GM23338 (cell line): ENCODE data around the gene CHST13. TPM values are rescaled to one million over a fixed set of nuclear protein-coding genes. Genes with fewer than 3 reads are reported as not detected.

Experiments used
- ATAC-seq: fragments of 200-7000 bp; cut with Tn5 transposase; 3 replicates; pipeline ENCODE4 v1.9.1; 2020
- DNase-seq: peaks from one replicate; pipeline ENCODE4 v3.0.0-alpha.2; 2015; ENCODE audit warnings: low spot score
- H2AFZ ChIP-seq: fragments of 200-600 bp; sonication (generic); 2 replicates; pipeline ENCODE4 v1.8.0; 2016; ENCODE audit warnings: antibody characterized with exemption, mild to moderate bottlenecking, moderate library complexity
- H3F3A ChIP-seq: fragments of 200-600 bp; sonication (generic); replicated peaks from 2 replicates; pipeline ENCODE4 v1.8.0; 2017; ENCODE audit warnings: antibody characterized with exemption, mixed run types, low read depth
- H3K27ac ChIP-seq: fragments of 200-600 bp; sonication (generic); 2 replicates; pipeline ENCODE4 v1.6.1; 2016; ENCODE audit warnings: low read depth
- H3K27me3 ChIP-seq: fragments of 200-600 bp; sonication (generic); 2 replicates; pipeline ENCODE4 v1.8.0; 2016; ENCODE audit warnings: mild to moderate bottlenecking, mixed run types, moderate library complexity; ENCODE audit not compliant: insufficient read depth
- H3K36me3 ChIP-seq: fragments of 200-600 bp; sonication (generic); 2 replicates; pipeline ENCODE4 v1.8.0; 2016; ENCODE audit warnings: mild to moderate bottlenecking; ENCODE audit not compliant: insufficient read depth
- H3K4me1 ChIP-seq: fragments of 200-600 bp; sonication (generic); 2 replicates; pipeline ENCODE4 v1.8.0; 2016; ENCODE audit warnings: mild to moderate bottlenecking, moderate library complexity; ENCODE audit not compliant: insufficient read depth
- H3K4me2 ChIP-seq: fragments of 200-600 bp; sonication (generic); 2 replicates; pipeline ENCODE4 v1.7.1; 2017; ENCODE audit warnings: mixed run types
- H3K4me3 ChIP-seq: fragments of 200-600 bp; sonication (generic); 2 replicates; pipeline ENCODE4 v1.6.1; 2016; ENCODE audit warnings: mixed run types
- H3K79me2 ChIP-seq: fragments of 200-600 bp; sonication (generic); replicated peaks from 2 replicates; pipeline ENCODE4 v1.8.0; 2017; ENCODE audit warnings: mild to moderate bottlenecking; ENCODE audit not compliant: insufficient read depth
- H3K9me2 ChIP-seq: fragments of 200-600 bp; sonication (generic); 2 replicates; pipeline ENCODE4 v1.8.0; 2017; ENCODE audit not compliant: insufficient read depth
- H4K20me1 ChIP-seq: fragments of 200-600 bp; sonication (generic); replicated peaks from 2 replicates; pipeline ENCODE4 v1.8.0; 2017; ENCODE audit warnings: mild to moderate bottlenecking; ENCODE audit not compliant: insufficient read depth
- H3K27ac Mint-ChIP-seq: 2 replicates; pipeline ENCODE4 v1.8.0; 2020; ENCODE audit warnings: inconsistent platforms, mild to moderate bottlenecking, moderate library complexity, mixed read lengths
- H3K27me3 Mint-ChIP-seq: 3 replicates; pipeline ENCODE4 v1.8.0; 2022; ENCODE audit warnings: low read depth, mild to moderate bottlenecking, moderate library complexity, mixed read lengths, inconsistent platforms; ENCODE audit not compliant: insufficient read depth, poor library complexity
- H3K36me3 Mint-ChIP-seq: 3 replicates; pipeline ENCODE4 v1.8.0; 2021; ENCODE audit warnings: low read depth, mild to moderate bottlenecking, inconsistent platforms, moderate library complexity, mixed read lengths
- H3K4me1 Mint-ChIP-seq: 3 replicates; pipeline ENCODE4 v1.8.0; 2020; ENCODE audit warnings: mild to moderate bottlenecking, inconsistent platforms, mixed read lengths
- H3K4me3 Mint-ChIP-seq: 3 replicates; pipeline ENCODE4 v1.8.0; 2021; ENCODE audit warnings: moderate library complexity, mild to moderate bottlenecking, inconsistent platforms, mixed read lengths
- H3K9me3 Mint-ChIP-seq: 3 replicates; pipeline ENCODE4 v1.8.0; 2020; ENCODE audit warnings: moderate library complexity, mild to moderate bottlenecking, inconsistent platforms, mixed read lengths
- CTCF ChIP-seq, 2 experiments: fragments of 200-600 bp in 1 of 2; sonication (generic) in 1 of 2; conservative IDR thresholded peaks; 2 replicates each; pipeline versions ENCODE4 v1.5.1 to v1.6.1; 2016 to 2017; ENCODE audit warnings: antibody characterized with exemption in 2 of 2, low read depth in 2 of 2, mild to moderate bottlenecking in 2 of 2, moderate library complexity in 1 of 2
- NANOG ChIP-seq: IDR thresholded peaks from 2 replicates; pipeline ENCODE4 v1.6.1; 2016; ENCODE audit warnings: antibody characterized with exemption, borderline replicate concordance
- STAT1 ChIP-seq: IDR thresholded peaks from one replicate; pipeline ENCODE4 v1.6.1; 2016; ENCODE audit warnings: antibody characterized with exemption; ENCODE audit not compliant: unreplicated experiment
- ZNF462 ChIP-seq: fragments of 250-450 bp; sonication (Bioruptor Pico); IDR thresholded peaks from 2 replicates; pipeline ENCODE4 v1.5.0; 2020; ENCODE audit warnings: mild to moderate bottlenecking, moderate library complexity
- polyA plus RNA-seq: library from polyadenylated mRNA; unstranded; fragments of >200 nt; fragmentation: Nextera tagmentation; extraction: Ambion mirVana; gene quantifications from 2 replicates; pipeline ENCODE4 v1.2.1, GENCODE V29; 2016
- total RNA-seq: library from RNA; depleted of rRNA; stranded (reverse); fragments of >200 nt; shearing (Covaris generic); gene quantifications from 2 replicates; pipeline ENCODE4 v1.2.3, GENCODE V29; 2014

Gene CHST13
- total and polyA plus RNA-seq, 2 experiments from 2014 or later = 3.7 to 8.4 TPM

- TF ChIP-seq ZNF462 (CRISPR knock-in tag) (no peak), CTCF (conservative IDR thresholded peaks at IDR 0.05; ENCODE audit: low read depth in 2 of 2) (no peak), NANOG (no peak)
Observed at GRCh38 chr3:126493051-126493450, 30.9 kb upstream of the CHST13 start (continued).

- no peak overlapping the region for H3K4me3 Mint-ChIP-seq
- H2AFZ ChIP-seq = no peak overlapping the region
- no peaks in the 10 kb centered on the region for H4K20me1 ChIP-seq
- no peak overlapping the region for H3K27ac Mint-ChIP-seq
- no peak for ATAC-seq
- no peaks in the 10 kb centered on the region for H3K79me2 ChIP-seq
- no peaks in the 10 kb centered on the region for H3K36me3 Mint-ChIP-seq
- no peaks in the 10 kb centered on the region for H3K36me3 ChIP-seq
- no peaks in the 10 kb centered on the region for H3K27me3 ChIP-seq
- no peak overlapping the region for H3K4me3 ChIP-seq
- H3K4me1 Mint-ChIP-seq = peaks cover 16% of the 10 kb centered on the region
- H3F3A ChIP-seq = no peaks in the 10 kb centered on the region
- no peak overlapping the region for H3K27ac ChIP-seq
- H3K27me3 Mint-ChIP-seq = peaks cover 15% of the 10 kb centered on the region
- no peaks in the 10 kb centered on the region for H3K9me2 ChIP-seq
- H3K4me1 ChIP-seq = 0 out of 2 replicates have a peak, but pooled peaks cover under 1% of the 10 kb centered on the region
- DNase-seq = no peak
- no peak overlapping the region for H3K4me2 ChIP-seq
- no peaks in the 10 kb centered on the region for H3K9me3 Mint-ChIP-seq
- TF ChIP-seq STAT1 (no peak), ZNF462 (CRISPR knock-in tag) (no peak)
Observed at GRCh38 chr3:126493739-126494138, 30.2 kb upstream of the CHST13 start.
